ENCODE results near the gene UNC5B.

The UNC5B gene

GRCh38 chr10:71236286-71236685, 23.9 kb downstream of the UNC5B start:
- peak overlapping the region; percentile 99 for H4K91ac ChIP-seq (ENCODE audit: low read depth, low read length)
- no peaks in the 10 kb centered on the region for H3K27me3 ChIP-seq (ENCODE audit: insufficient read depth, low read length)
- H3K14ac ChIP-seq (ENCODE audit: low read length) = peak overlapping the region; percentile 98
- peak overlapping the region; percentile 45 for H4K12ac ChIP-seq (ENCODE audit: low read depth, low read length)
- no peak overlapping the region for H3K23ac ChIP-seq (ENCODE audit: low read length)
- H3K27ac ChIP-seq (ENCODE audit: low read depth, low read length) = peak overlapping the region; percentile 99
- peak overlapping the region; percentile 94 for H2AK5ac ChIP-seq (ENCODE audit: low read length)
- no peak overlapping the region for H3K9ac ChIP-seq (ENCODE audit: low read length)
- no peaks in the 10 kb centered on the region for H3K9me3 ChIP-seq (ENCODE audit: insufficient read depth, low read depth, low read length)
- peak overlapping the region; percentile 97 for H3K4ac ChIP-seq (ENCODE audit: low read depth, low read length)
- H3K4me2 ChIP-seq (ENCODE audit: low read length) = peak overlapping the region; percentile 4
- H3K36me3 ChIP-seq (ENCODE audit: control insufficient read depth in 1 of 2, insufficient read depth in 2 of 2, low read length in 2 of 2) = peaks cover 3 to 5% of the 10 kb centered on the region in 2 experiments
- peak overlapping the region; percentile 91 for H3K18ac ChIP-seq (ENCODE audit: low read length)
- peak overlapping the region; percentile 99 for H2BK12ac ChIP-seq (ENCODE audit: low read length)
- no CpG with 5 or more reads among the region's 10 CpGs for WGBS (ENCODE audit: extremely low coverage, insufficient coverage, insufficient read length)
- peaks cover 79 to 81% of the 10 kb centered on the region in 2 experiments for H3K4me1 ChIP-seq (ENCODE audit: control insufficient read depth in 1 of 2, insufficient read depth in 2 of 2, low read length in 2 of 2)
- H3K79me1 ChIP-seq (ENCODE audit: low read length) = peaks cover 58% of the 10 kb centered on the region
- no peak for DNase-seq
- H3K4me3 ChIP-seq (ENCODE audit: low read depth, low read length) = no peak overlapping the region
- peak overlapping the region; percentile 92 for H4K8ac ChIP-seq (ENCODE audit: low read depth, low read length)
- peaks cover 21% of the 10 kb centered on the region for H3K79me2 ChIP-seq (ENCODE audit: control insufficient read depth, insufficient read depth, low read length, poor library complexity)
- peak overlapping the region; percentile 41 for H2AFZ ChIP-seq (ENCODE audit: insufficient read depth, low read length, poor library complexity)
- H2BK120ac ChIP-seq (ENCODE audit: insufficient read depth, low read length, poor library complexity) = peak overlapping the region; percentile 99
- peak overlapping the region; percentile 99 for H2BK5ac ChIP-seq (ENCODE audit: low read depth, low read length, poor library complexity)

- Histone ChIP-seq H2BK5ac (ENCODE audit: low read depth, low read length, poor library complexity) (peak overlapping the region; percentile 95), H4K12ac (ENCODE audit: low read depth, low read length) (peak overlapping the region; percentile 45), H3K4me1 (ENCODE audit: control insufficient read depth in 1 of 2, insufficient read depth in 2 of 2, low read length in 2 of 2) (peaks cover 86 to 87% of the 10 kb centered on the region in 2 experiments), H3K14ac (ENCODE audit: low read length) (peak overlapping the region; percentile 98), H3K79me1 (ENCODE audit: low read length) (peaks cover 62% of the 10 kb centered on the region), H3K27me3 (ENCODE audit: insufficient read depth, low read length) (no peaks in the 10 kb centered on the region), H3K9ac (ENCODE audit: low read length) (no peak overlapping the region), H3K27ac (ENCODE audit: low read depth, low read length) (peak overlapping the region; percentile 99), H3K79me2 (ENCODE audit: control insufficient read depth, insufficient read depth, low read length, poor library complexity) (peaks cover 21% of the 10 kb centered on the region), H3K4ac (ENCODE audit: low read depth, low read length) (peak overlapping the region; percentile 41), H2BK120ac (ENCODE audit: insufficient read depth, low read length, poor library complexity) (peak overlapping the region; percentile 99), H3K4me2 (ENCODE audit: low read length) (peak overlapping the region; percentile 3), H3K4me3 (ENCODE audit: low read depth, low read length) (no peak overlapping the region), H2AFZ (ENCODE audit: insufficient read depth, low read length, poor library complexity) (peak overlapping the region; percentile 56), H4K8ac (ENCODE audit: low read depth, low read length) (peak overlapping the region; percentile 86), H3K18ac (ENCODE audit: low read length) (peak overlapping the region; percentile 91), H2AK5ac (ENCODE audit: low read length) (peak overlapping the region; percentile 55), H2BK12ac (ENCODE audit: low read length) (peak overlapping the region; percentile 99), H3K23ac (ENCODE audit: low read length) (no peak overlapping the region), H3K9me3 (ENCODE audit: insufficient read depth, low read depth, low read length) (no peaks in the 10 kb centered on the region), H3K36me3 (ENCODE audit: control insufficient read depth in 1 of 2, insufficient read depth in 2 of 2, low read length in 2 of 2) (peaks cover 3 to 5% of the 10 kb centered on the region in 2 experiments), H4K91ac (ENCODE audit: low read depth, low read length) (peak overlapping the region; percentile 99)
- WGBS (ENCODE audit: extremely low coverage, insufficient coverage, insufficient read length) = no CpG with 5 or more reads among the region's 15 CpGs
- DNase-seq = no peak
Measured at GRCh38 chr10:71236822-71237682, 24.7 kb downstream of the UNC5B start.

- peak overlapping the region; percentile 32 for H2BK5ac ChIP-seq (ENCODE audit: low read depth, low read length, poor library complexity)
- DNase-seq = no peak
- no CpG with 5 or more reads among the region's 11 CpGs for WGBS (ENCODE audit: extremely low coverage, insufficient coverage, insufficient read length)
- H3K27me3 ChIP-seq (ENCODE audit: insufficient read depth, low read length) = no peaks in the 10 kb centered on the region
- peaks cover under 1 to 3% of the 10 kb centered on the region in 2 experiments for H3K36me3 ChIP-seq (ENCODE audit: control insufficient read depth in 1 of 2, insufficient read depth in 2 of 2, low read length in 2 of 2)
- peak overlapping the region; percentile 23 for H2BK120ac ChIP-seq (ENCODE audit: insufficient read depth, low read length, poor library complexity)
- H3K9ac ChIP-seq (ENCODE audit: low read length) = no peak overlapping the region
- H3K4ac ChIP-seq (ENCODE audit: low read depth, low read length) = peak overlapping the region; percentile 14
- H4K8ac ChIP-seq (ENCODE audit: low read depth, low read length) = peak overlapping the region; percentile 8
- no peak overlapping the region for H2AFZ ChIP-seq (ENCODE audit: insufficient read depth, low read length, poor library complexity)
- no peak overlapping the region for H4K12ac ChIP-seq (ENCODE audit: low read depth, low read length)
- H4K91ac ChIP-seq (ENCODE audit: low read depth, low read length) = peak overlapping the region; percentile 70
- peak overlapping the region; percentile 24 for H3K27ac ChIP-seq (ENCODE audit: low read depth, low read length)
- peak overlapping the region; percentile 72 for H2BK12ac ChIP-seq (ENCODE audit: low read length)
- H3K79me1 ChIP-seq (ENCODE audit: low read length) = peaks cover 62% of the 10 kb centered on the region
- H3K79me2 ChIP-seq (ENCODE audit: control insufficient read depth, insufficient read depth, low read length, poor library complexity) = peaks cover 23% of the 10 kb centered on the region
- H3K9me3 ChIP-seq (ENCODE audit: insufficient read depth, low read depth, low read length) = no peaks in the 10 kb centered on the region
- peak overlapping the region; percentile 30 for H3K14ac ChIP-seq (ENCODE audit: low read length)
- no peak overlapping the region for H3K4me3 ChIP-seq (ENCODE audit: low read depth, low read length)
- no peak overlapping the region for H3K23ac ChIP-seq (ENCODE audit: low read length)
- peak overlapping the region; percentile 16 for H3K18ac ChIP-seq (ENCODE audit: low read length)
- H2AK5ac ChIP-seq (ENCODE audit: low read length) = peak overlapping the region; percentile 50
- H3K4me1 ChIP-seq (ENCODE audit: control insufficient read depth in 1 of 2, insufficient read depth in 2 of 2, low read length in 2 of 2) = peaks cover 82 to 83% of the 10 kb centered on the region in 2 experiments
- H3K4me2 ChIP-seq (ENCODE audit: low read length) = no peak overlapping the region
Measured at GRCh38 chr10:71237843-71238623, 25.7 kb downstream of the UNC5B start.

GRCh38 chr10:71238626-71239025, 26.3 kb downstream of the UNC5B start:
- DNase-seq = no peak
- Histone ChIP-seq H3K9me3 (ENCODE audit: insufficient read depth, low read depth, low read length) (no peaks in the 10 kb centered on the region), H2BK5ac (ENCODE audit: low read depth, low read length, poor library complexity) (no peak overlapping the region), H2AK5ac (ENCODE audit: low read length) (peak overlapping the region; percentile 1), H3K9ac (ENCODE audit: low read length) (no peak overlapping the region), H3K27ac (ENCODE audit: low read depth, low read length) (no peak overlapping the region), H3K79me1 (ENCODE audit: low read length) (peaks cover 59% of the 10 kb centered on the region), H2BK12ac (ENCODE audit: low read length) (peak overlapping the region; percentile 15), H3K4ac (ENCODE audit: low read depth, low read length) (peak overlapping the region; percentile 0), H4K91ac (ENCODE audit: low read depth, low read length) (peak overlapping the region; percentile 70), H3K27me3 (ENCODE audit: insufficient read depth, low read length) (no peaks in the 10 kb centered on the region), H3K14ac (ENCODE audit: low read length) (no peak overlapping the region), H3K36me3 (ENCODE audit: control insufficient read depth in 1 of 2, insufficient read depth in 2 of 2, low read length in 2 of 2) (peaks cover 0 to 3% of the 10 kb centered on the region in 2 experiments), H4K8ac (ENCODE audit: low read depth, low read length) (no peak overlapping the region), H3K4me3 (ENCODE audit: low read depth, low read length) (no peak overlapping the region), H2BK120ac (ENCODE audit: insufficient read depth, low read length, poor library complexity) (no peak overlapping the region), H3K79me2 (ENCODE audit: control insufficient read depth, insufficient read depth, low read length, poor library complexity) (peaks cover 23% of the 10 kb centered on the region), H3K4me2 (ENCODE audit: low read length) (no peak overlapping the region), H3K4me1 (ENCODE audit: control insufficient read depth in 1 of 2, insufficient read depth in 2 of 2, low read length in 2 of 2) (peaks cover 76 to 77% of the 10 kb centered on the region in 2 experiments), H2AFZ (ENCODE audit: insufficient read depth, low read length, poor library complexity) (no peak overlapping the region), H3K18ac (ENCODE audit: low read length) (peak overlapping the region; percentile 24), H4K12ac (ENCODE audit: low read depth, low read length) (no peak overlapping the region), H3K23ac (ENCODE audit: low read length) (no peak overlapping the region)
- WGBS (ENCODE audit: extremely low coverage, insufficient coverage, insufficient read length) = no CpG with 5 or more reads among the region's 4 CpGs
